Measurements from ENCODE around the gene NR1D1.

DNA sequence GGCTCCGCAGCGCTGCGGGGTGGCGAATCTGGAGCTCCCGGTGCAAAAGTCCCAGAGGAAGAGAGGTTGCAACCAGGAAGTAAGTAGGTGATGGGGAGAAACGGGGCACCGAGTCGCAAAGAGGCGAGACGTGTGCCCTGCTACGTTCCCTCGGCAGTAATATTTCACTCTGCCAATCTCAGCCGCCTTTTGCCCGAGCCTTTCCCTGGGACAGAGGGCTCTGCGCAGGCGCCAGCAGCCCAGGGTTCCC is at the start of gene NR1D1:
- TF ChIP-seq POLR2A (IDR thresholded peaks at IDR 0.05): peak; percentile 83
- TF ChIP-seq POLR2AphosphoS5 (IDR thresholded peaks at IDR 0.05): peak in 2 of 3 donors; percentile 95 to 96
- TF ChIP-seq, protein P1, sequence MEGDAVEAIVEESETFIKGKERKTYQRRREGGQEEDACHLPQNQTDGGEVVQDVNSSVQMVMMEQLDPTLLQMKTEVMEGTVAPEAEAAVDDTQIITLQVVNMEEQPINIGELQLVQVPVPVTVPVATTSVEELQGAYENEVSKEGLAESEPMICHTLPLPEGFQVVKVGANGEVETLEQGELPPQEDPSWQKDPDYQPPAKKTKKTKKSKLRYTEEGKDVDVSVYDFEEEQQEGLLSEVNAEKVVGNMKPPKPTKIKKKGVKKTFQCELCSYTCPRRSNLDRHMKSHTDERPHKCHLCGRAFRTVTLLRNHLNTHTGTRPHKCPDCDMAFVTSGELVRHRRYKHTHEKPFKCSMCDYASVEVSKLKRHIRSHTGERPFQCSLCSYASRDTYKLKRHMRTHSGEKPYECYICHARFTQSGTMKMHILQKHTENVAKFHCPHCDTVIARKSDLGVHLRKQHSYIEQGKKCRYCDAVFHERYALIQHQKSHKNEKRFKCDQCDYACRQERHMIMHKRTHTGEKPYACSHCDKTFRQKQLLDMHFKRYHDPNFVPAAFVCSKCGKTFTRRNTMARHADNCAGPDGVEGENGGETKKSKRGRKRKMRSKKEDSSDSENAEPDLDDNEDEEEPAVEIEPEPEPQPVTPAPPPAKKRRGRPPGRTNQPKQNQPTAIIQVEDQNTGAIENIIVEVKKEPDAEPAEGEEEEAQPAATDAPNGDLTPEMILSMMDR (IDR thresholded peaks at IDR 0.05): peak in 1 of 3 donors; percentile 0
